ENCODE data around the gene KIF16B.

DNA sequence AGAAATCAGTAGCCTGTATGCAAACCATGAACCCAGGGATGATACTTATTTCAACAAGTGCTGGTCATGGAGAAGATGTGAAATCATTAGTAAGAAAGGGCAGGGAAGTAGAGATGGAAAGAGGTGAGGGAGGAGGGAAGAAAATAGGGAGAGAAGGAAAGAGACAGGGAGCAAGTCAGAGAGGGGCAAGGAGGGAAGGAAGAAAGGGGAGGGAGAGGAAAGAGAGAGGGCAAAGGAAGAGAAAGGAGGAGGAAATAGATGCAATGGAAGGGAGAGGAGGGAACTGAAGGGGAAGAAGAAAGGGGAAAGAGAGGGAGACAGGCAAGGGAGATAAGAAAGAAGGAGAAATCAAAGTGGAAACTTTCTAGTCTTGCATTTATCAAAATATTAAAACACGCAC lies 195.1 kb downstream of the KIF16B start:
- TF ChIP-seq, protein P1, sequence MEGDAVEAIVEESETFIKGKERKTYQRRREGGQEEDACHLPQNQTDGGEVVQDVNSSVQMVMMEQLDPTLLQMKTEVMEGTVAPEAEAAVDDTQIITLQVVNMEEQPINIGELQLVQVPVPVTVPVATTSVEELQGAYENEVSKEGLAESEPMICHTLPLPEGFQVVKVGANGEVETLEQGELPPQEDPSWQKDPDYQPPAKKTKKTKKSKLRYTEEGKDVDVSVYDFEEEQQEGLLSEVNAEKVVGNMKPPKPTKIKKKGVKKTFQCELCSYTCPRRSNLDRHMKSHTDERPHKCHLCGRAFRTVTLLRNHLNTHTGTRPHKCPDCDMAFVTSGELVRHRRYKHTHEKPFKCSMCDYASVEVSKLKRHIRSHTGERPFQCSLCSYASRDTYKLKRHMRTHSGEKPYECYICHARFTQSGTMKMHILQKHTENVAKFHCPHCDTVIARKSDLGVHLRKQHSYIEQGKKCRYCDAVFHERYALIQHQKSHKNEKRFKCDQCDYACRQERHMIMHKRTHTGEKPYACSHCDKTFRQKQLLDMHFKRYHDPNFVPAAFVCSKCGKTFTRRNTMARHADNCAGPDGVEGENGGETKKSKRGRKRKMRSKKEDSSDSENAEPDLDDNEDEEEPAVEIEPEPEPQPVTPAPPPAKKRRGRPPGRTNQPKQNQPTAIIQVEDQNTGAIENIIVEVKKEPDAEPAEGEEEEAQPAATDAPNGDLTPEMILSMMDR (IDR thresholded peaks at IDR 0.05; ENCODE audit: low read depth, low read length): no peak
- no peak for TF ChIP-seq EZH2phosphoT487 (IDR thresholded peaks at IDR 0.05; ENCODE audit: low read depth)
